Motor neuron (in vitro differentiated cells): Measurements from ENCODE around the gene GOLGA6D. TPM values are rescaled to one million over a fixed set of nuclear protein-coding genes. Genes with fewer than 3 reads are reported as not detected.
"Not testable (repeated sequence)": the region's sequence is repeated elsewhere in the genome, so short reads cannot be mapped to it uniquely, and the experiment has no call there.

Experiments
- ATAC-seq, 8 experiments: fragments of 200-7000 bp; cut with Tn5 transposase; replicated peaks in 6 of 8; 2 replicates each; pipeline ENCODE4 v1.8.0; 2021; ENCODE audit warnings: mild to moderate bottlenecking in 8 of 8, moderate library complexity in 8 of 8
- H3K27ac ChIP-seq, 2 donors: fragments of 250-450 bp; sonication (Bioruptor Pico); 2 replicates each; pipeline ENCODE4 v1.9.0; 2021; ENCODE audit warnings: antibody characterized with exemption in 2 of 2, mild to moderate bottlenecking in 2 of 2, moderate library complexity in 1 of 2
- H3K4me1 ChIP-seq, 2 donors: fragments of 250-450 bp; sonication (Bioruptor Pico); replicated peaks in 1 of 2; 2 replicates each; pipeline ENCODE4 v1.6.1; 2021; ENCODE audit warnings: antibody characterized with exemption in 2 of 2, mild to moderate bottlenecking in 2 of 2, moderate library complexity in 1 of 2
- H3K4me3 ChIP-seq, 5 donors: fragments of 250-450 bp; sonication (Bioruptor Pico); 2 replicates each; pipeline ENCODE4 v1.9.0; 2021; ENCODE audit warnings: antibody characterized with exemption in 5 of 5, mild to moderate bottlenecking in 5 of 5, moderate library complexity in 4 of 5
- WGBS, 10 experiments: fragments of 450-650 bp; shearing (Covaris generic); methylation state at CpG; one replicate each; pipeline ENCODE4 v1.0.0; 2022; 5-methylcytosine and 5-hydroxymethylcytosine counted together
- in situ Hi-C, 9 experiments: fragments of 400-800 bp; cut with MboI; loops; one replicate each; pipeline ENCODE4 v1.15.0; 2021; ENCODE audit warnings: low sequenced_read_pairs in 9 of 9, low pct_unique_long_range_greater_than_20kb in 2 of 9; ENCODE audit not compliant: unreplicated experiment in 9 of 9
- total RNA-seq, 8 experiments: library from RNA; unstranded; fragments of 300-600 nt; gene quantifications; 2 replicates each; pipeline versions ENCODE4 v1.2.3 to v1.2.4, GENCODE V29; 2022

GOLGA6D gene
- total RNA-seq, 8 experiments from 2014 or later, result 0.14 to 4.0 (median 0.38) TPM; not detected in 3

- no peak overlapping the region for H3K27ac ChIP-seq
- WGBS, 10 experiments, result 40 to 80% (median 70%) methylated on average over 1 to 3 of the region's 9 CpGs; no CpG with 5 or more reads in 7 of the 10 experiments
- no peak overlapping the region for H3K4me3 ChIP-seq
- in situ Hi-C loops, result loop anchor here in 1 of 9 experiments (25.0 kb wide), 1 partner anchor 290 kb away; the partner anchor contains the start of gene PPCDC
- no peaks in the 10 kb centered on the region for H3K4me1 ChIP-seq
- no peak for ATAC-seq
Measured at GRCh38 chr15:75302318-75302717, 19.7 kb downstream of the GOLGA6D start.

- not testable (repeated sequence) for ATAC-seq, H3K27ac ChIP-seq, H3K4me1 ChIP-seq, H3K4me3 ChIP-seq
- in situ Hi-C loops, result loop anchor here in 1 of 9 experiments (25.0 kb wide), 1 partner anchor 290 kb away; the partner anchor contains the start of gene PPCDC
- WGBS, 10 experiments, result 71 to 88% (median 80%) methylated on average over 2 to 4 of the region's 4 CpGs; no CpG with 5 or more reads in 7 of the 10 experiments
Measured at GRCh38 chr15:75302753-75303152, 20.1 kb downstream of the GOLGA6D start.

GRCh38 chr15:75306188-75306587 is 23.6 kb downstream of the GOLGA6D start:
- Histone ChIP-seq H3K27ac (no peak overlapping the region), H3K4me1 (no peaks in the 10 kb centered on the region), H3K4me3 (no peak overlapping the region)
- in situ Hi-C loops, result loop anchor here in 1 of 9 experiments (25.0 kb wide), 1 partner anchor 294 kb away; the partner anchor contains the start of gene PPCDC
- WGBS, 10 experiments, result 5 to 72% (median 63%) methylated on average over 1 to 3 of the region's 3 CpGs
- ATAC-seq, result no peak

GRCh38 chr15:75307778-75308390 is 25.2 kb downstream of the GOLGA6D start:
- in situ Hi-C loops, result loop anchor here in 1 of 9 experiments (25.0 kb wide), 1 partner anchor 296 kb away; the partner anchor contains the start of gene PPCDC
- ATAC-seq, result peak in 7 of 8 experiments; percentile 33 to 94 (median 68)
- H3K4me1 ChIP-seq, result no peaks in the 10 kb centered on the region
- 37 to 88% (median 61%) methylated on average over 3 to 11 of the region's 15 CpGs for WGBS, 10 experiments
- H3K4me3 ChIP-seq, result no peak overlapping the region
- H3K27ac ChIP-seq, result no peak overlapping the region

GRCh38 chr15:75309711-75310110 is 27.1 kb downstream of the GOLGA6D start:
- Histone ChIP-seq H3K4me3 (no peak overlapping the region), H3K27ac (no peak overlapping the region), H3K4me1 (no peaks in the 10 kb centered on the region)
- in situ Hi-C loops, result loop anchor here in 1 of 9 experiments (25.0 kb wide), 1 partner anchor 297 kb away; the partner anchor contains the start of gene PPCDC
- peak in 2 of 8 experiments; percentile 28 to 30 for ATAC-seq

- in situ Hi-C loops, result loop anchor here in 1 of 9 experiments (25.0 kb wide), 1 partner anchor 300 kb away; the partner anchor contains the start of gene PPCDC
- 80 to 100% methylated on average over 1 of the region's 1 CpG; no CpG with 5 or more reads in 8 of the 10 experiments for WGBS, 10 experiments
- H3K4me1 ChIP-seq, ATAC-seq, H3K4me3 ChIP-seq, H3K27ac ChIP-seq: not testable (repeated sequence)
Measured at GRCh38 chr15:75312548-75312947, 29.9 kb downstream of the GOLGA6D start.

GRCh38 chr15:75313116-75313845 is 30.6 kb downstream of the GOLGA6D start:
- no peaks in the 10 kb centered on the region for H3K4me1 ChIP-seq
- in situ Hi-C loops, result loop anchor here in 1 of 9 experiments (25.0 kb wide), 1 partner anchor 301 kb away; the partner anchor contains the start of gene PPCDC
- no peak for ATAC-seq
- H3K4me3 ChIP-seq, result no peak overlapping the region
- 50 to 100% (median 67%) methylated on average over 1 to 9 of the region's 13 CpGs; no CpG with 5 or more reads in 3 of the 10 experiments for WGBS, 10 experiments
- no peak overlapping the region for H3K27ac ChIP-seq

- H3K4me1 ChIP-seq, result no peaks in the 10 kb centered on the region
- in situ Hi-C loops, result loop anchor here in 1 of 9 experiments (25.0 kb wide), 1 partner anchor 302 kb away; the partner anchor contains the start of gene PPCDC
- no peak overlapping the region for H3K4me3 ChIP-seq
- H3K27ac ChIP-seq, result no peak overlapping the region
- ATAC-seq, result no peak
- 25 to 100% (median 64%) methylated on average over 1 to 5 of the region's 5 CpGs; no CpG with 5 or more reads in 1 of the 10 experiments for WGBS, 10 experiments
Measured at GRCh38 chr15:75314552-75315290, 32.1 kb downstream of the GOLGA6D start.

- not testable (repeated sequence) for H3K4me1 ChIP-seq, ATAC-seq, H3K27ac ChIP-seq, H3K4me3 ChIP-seq
- in situ Hi-C loops, result loop anchor here in 1 of 9 experiments (25.0 kb wide), 1 partner anchor 307 kb away; the partner anchor contains the start of gene PPCDC
- 20 to 86% (median 80%) methylated on average over 1 to 3 of the region's 5 CpGs; no CpG with 5 or more reads in 4 of the 10 experiments for WGBS, 10 experiments
Measured at GRCh38 chr15:75319231-75319897, 36.7 kb downstream of the GOLGA6D start.

- no peak overlapping the region for H3K4me3 ChIP-seq
- H3K27ac ChIP-seq, result no peak overlapping the region
- in situ Hi-C loops, result loop anchor here in 1 of 9 experiments (25.0 kb wide), 1 partner anchor 309 kb away; the partner anchor contains the start of gene PPCDC
- no peak for ATAC-seq
- no peaks in the 10 kb centered on the region for H3K4me1 ChIP-seq
- WGBS, 10 experiments, result 36 to 91% (median 80%) methylated on average over 3 to 6 of the region's 6 CpGs
Measured at GRCh38 chr15:75321711-75322110, 39.1 kb downstream of the GOLGA6D start.

GRCh38 chr15:75325922-75326321 is 43.3 kb downstream of the GOLGA6D start:
- H3K27ac ChIP-seq, result no peak overlapping the region
- no peaks in the 10 kb centered on the region for H3K4me1 ChIP-seq
- in situ Hi-C loops, result no loop called here
- no peak for ATAC-seq
- H3K4me3 ChIP-seq, result no peak overlapping the region
- WGBS, 10 experiments, result 0 to 100% (median 45%) methylated on average over 1 to 2 of the region's 4 CpGs; no CpG with 5 or more reads in 6 of the 10 experiments

- Histone ChIP-seq H3K4me1 (no peaks in the 10 kb centered on the region), H3K4me3 (no peak overlapping the region), H3K27ac (no peak overlapping the region)
- in situ Hi-C loops, result no loop called here
- 57 to 86% (median 73%) methylated on average over 1 to 3 of the region's 4 CpGs; no CpG with 5 or more reads in 4 of the 10 experiments for WGBS, 10 experiments
- ATAC-seq, result no peak
Measured at GRCh38 chr15:75327005-75327404, 44.4 kb downstream of the GOLGA6D start.
